IMR-90 (cell line): ENCODE results near the gene PTK7. TPM values are rescaled to one million over a fixed set of nuclear protein-coding genes. Genes with fewer than 3 reads are reported as not detected.

Experiments
- ATAC-seq: fragments of 200-7000 bp; cut with Tn5 transposase; 2 replicates; pipeline ENCODE4 v1.9.1; 2020; ENCODE audit warnings: low read depth, mild to moderate bottlenecking, moderate library complexity
- BruUV-seq: library from RNA; stranded (reverse); fragments of 400-500 nt; replicated peaks from 2 replicates; lab custom pipeline; 2021; lab: Mats Ljungman, UMichigan
- CTCF ChIA-PET: fragments of 300-600 bp; formaldehyde crosslinking; extraction: SDS; loops from one replicate; lab custom pipeline; 2021; ENCODE audit warnings: antibody characterized with exemption; lab: Yijun Ruan, JAX
- POLR2A ChIA-PET: fragments of 300-600 bp; sonication (Branson Sonifier 250); formaldehyde crosslinking; loops from one replicate; lab custom pipeline; 2022; ENCODE audit warnings: antibody characterized with exemption; ENCODE audit not compliant: unreplicated experiment; lab: Charles Lee
- DNase-seq: peaks from one replicate; pipeline ENCODE4 v3.0.0; 2013
- H2AFZ ChIP-seq: replicated peaks from 2 replicates; pipeline ENCODE3; 2013; ENCODE audit warnings: low read length, mild to moderate bottlenecking; ENCODE audit not compliant: poor library complexity
- H2AK5ac ChIP-seq: 2 replicates; pipeline ENCODE4 v1.6.1; 2013; ENCODE audit warnings: low read depth, low read length, inconsistent platforms
- H2AK9ac ChIP-seq: replicated peaks from 2 replicates; pipeline ENCODE3; 2013; ENCODE audit warnings: mild to moderate bottlenecking, low read depth, low read length, moderate library complexity; ENCODE audit not compliant: poor library complexity
- H2BK120ac ChIP-seq: 2 replicates; pipeline ENCODE4 v1.6.1; 2013; ENCODE audit warnings: low read depth, low read length, inconsistent platforms
- H2BK15ac ChIP-seq: 3 replicates; pipeline ENCODE4 v1.6.1; 2013; ENCODE audit warnings: low read depth, low read length, inconsistent platforms
- H2BK20ac ChIP-seq: 2 replicates; pipeline ENCODE4 v1.6.1; 2013; ENCODE audit warnings: low read depth, mild to moderate bottlenecking, inconsistent platforms, low read length, moderate library complexity
- H2BK5ac ChIP-seq: 2 replicates; pipeline ENCODE4 v1.6.1; 2013; ENCODE audit warnings: mild to moderate bottlenecking, low read depth, low read length, inconsistent platforms; ENCODE audit not compliant: poor library complexity, severe bottlenecking
- H3K14ac ChIP-seq: replicated peaks from 2 replicates; pipeline ENCODE4 v1.6.1; 2013; ENCODE audit warnings: low read depth, low read length, inconsistent platforms
- H3K18ac ChIP-seq: 2 replicates; pipeline ENCODE4 v1.6.1; 2013; ENCODE audit warnings: low read depth, low read length, control low read depth
- H3K23ac ChIP-seq: 2 replicates; pipeline ENCODE4 v1.6.1; 2013; ENCODE audit warnings: low read depth, low read length, inconsistent platforms
- H3K27ac ChIP-seq: 2 replicates; pipeline ENCODE4 v1.5.1; 2013; ENCODE audit warnings: mild to moderate bottlenecking, control low read depth, low read length; ENCODE audit not compliant: insufficient read depth
- H3K27me3 ChIP-seq: 2 replicates; pipeline ENCODE4 v1.6.1; 2013; ENCODE audit warnings: low read length; ENCODE audit not compliant: control insufficient read depth, insufficient read depth
- H3K36me3 ChIP-seq: 2 replicates; pipeline ENCODE4 v1.6.1; 2013; ENCODE audit warnings: low read length, mixed read lengths; ENCODE audit not compliant: control insufficient read depth, insufficient read depth
- H3K4ac ChIP-seq: 2 replicates; pipeline ENCODE4 v1.6.1; 2013; ENCODE audit warnings: low read depth, low read length, inconsistent platforms
- H3K4me1 ChIP-seq: 2 replicates; pipeline ENCODE4 v1.6.1; 2013; ENCODE audit warnings: low read length, mixed read lengths; ENCODE audit not compliant: control insufficient read depth, insufficient read depth
- H3K4me2 ChIP-seq: 2 replicates; pipeline ENCODE4 v1.6.1; 2013; ENCODE audit warnings: low read depth, mild to moderate bottlenecking, control low read depth, low read length, moderate library complexity
- H3K4me3 ChIP-seq: 2 replicates; pipeline ENCODE4 v1.5.1; 2013; ENCODE audit warnings: low read depth, mild to moderate bottlenecking, control low read depth, low read length, moderate library complexity; ENCODE audit not compliant: insufficient read depth
- H3K56ac ChIP-seq: 2 replicates; pipeline ENCODE4 v1.6.1; 2013; ENCODE audit warnings: low read length, inconsistent platforms; ENCODE audit not compliant: insufficient read depth; ENCODE audit errors: extremely low read depth
- H3K79me1 ChIP-seq, 2 experiments: 2 replicates each; pipeline ENCODE4 v1.6.1; 2013; ENCODE audit warnings: low read length in 2 of 2, inconsistent platforms in 1 of 2, low read depth in 1 of 2
- H3K9ac ChIP-seq: 2 replicates; pipeline ENCODE4 v1.6.1; 2013; ENCODE audit warnings: low read depth, low read length, control low read depth
- H3K9me1 ChIP-seq: 2 replicates; pipeline ENCODE4 v1.6.1; 2013; ENCODE audit warnings: low read length, inconsistent platforms; ENCODE audit not compliant: insufficient read depth
- H3K9me3 ChIP-seq: 2 replicates; pipeline ENCODE4 v1.6.1; 2013; ENCODE audit warnings: low read length; ENCODE audit not compliant: control insufficient read depth, insufficient read depth
- H4K20me1 ChIP-seq: 2 replicates; pipeline ENCODE4 v1.6.1; 2013; ENCODE audit warnings: low read length, inconsistent platforms; ENCODE audit not compliant: insufficient read depth
- H4K5ac ChIP-seq: 2 replicates; pipeline ENCODE4 v1.6.1; 2013; ENCODE audit warnings: mild to moderate bottlenecking, low read depth, low read length, control low read depth
- H4K8ac ChIP-seq, 2 experiments: 2 replicates each; pipeline ENCODE4 v1.6.1; 2013; ENCODE audit warnings: low read depth in 2 of 2, low read length in 2 of 2, control low read depth in 1 of 2, inconsistent platforms in 1 of 2
- H4K91ac ChIP-seq: 2 replicates; pipeline ENCODE4 v1.6.1; 2013; ENCODE audit warnings: low read depth, low read length, inconsistent platforms; ENCODE audit not compliant: insufficient read depth
- BHLHE40 ChIP-seq: fragments of 150-350 bp; IDR thresholded peaks from 2 replicates; pipeline ENCODE4 v1.6.1; 2016; ENCODE audit warnings: mild to moderate bottlenecking, low read depth, low read length
- CEBPB ChIP-seq: IDR thresholded peaks from 2 replicates; pipeline ENCODE4 v1.6.1; 2012; ENCODE audit warnings: low read depth, low read length, improper control_type of control experiment
- CHD1 ChIP-seq: IDR thresholded peaks from 2 replicates; pipeline ENCODE4 v1.6.1; 2012; ENCODE audit warnings: low read depth, low read length, improper control_type of control experiment
- ELK1 ChIP-seq: fragments of 150-350 bp; IDR thresholded peaks from 2 replicates; pipeline ENCODE4 v1.6.1; 2016; ENCODE audit warnings: low read depth, mild to moderate bottlenecking, low read length, moderate library complexity, borderline replicate concordance
- MXI1 ChIP-seq: IDR thresholded peaks from 2 replicates; pipeline ENCODE4 v1.6.1; 2012; ENCODE audit warnings: low read depth, mild to moderate bottlenecking, low read length, moderate library complexity, borderline replicate concordance
- NFE2L2 ChIP-seq: fragments of 150-350 bp; IDR thresholded peaks from 2 replicates; pipeline ENCODE4 v1.6.1; 2016; ENCODE audit warnings: low read depth, mild to moderate bottlenecking, low read length
- POLR2A ChIP-seq: IDR thresholded peaks from 2 replicates; pipeline ENCODE4 v1.6.1; 2012; ENCODE audit warnings: mild to moderate bottlenecking, low read depth, low read length
- RAD21 ChIP-seq: IDR thresholded peaks from 2 replicates; pipeline ENCODE4 v1.6.1; 2012; ENCODE audit warnings: low read length, improper control_type of control experiment
- RCOR1 ChIP-seq: IDR thresholded peaks from 2 replicates; pipeline ENCODE4 v1.6.1; 2012; ENCODE audit warnings: mild to moderate bottlenecking, low read length, improper control_type of control experiment; ENCODE audit not compliant: insufficient replicate concordance
- RFX5 ChIP-seq: IDR thresholded peaks from 2 replicates; pipeline ENCODE4 v1.8.0; 2012; ENCODE audit warnings: low read depth, mild to moderate bottlenecking, low read length, moderate library complexity
- SMC3 ChIP-seq: fragments of 150-350 bp; IDR thresholded peaks from 2 replicates; pipeline ENCODE4 v1.6.1; 2016; ENCODE audit warnings: low read depth, mild to moderate bottlenecking, antibody characterized with exemption, low read length, moderate library complexity
- USF2 ChIP-seq: fragments of 150-350 bp; IDR thresholded peaks from 2 replicates; pipeline ENCODE4 v1.6.1; 2017; ENCODE audit warnings: mild to moderate bottlenecking, antibody characterized with exemption, low read length, low read depth
- WGBS, 2 experiments: methylation state at CpG; one replicate each; pipeline versions ENCODE4 v1.1.5 to v1.1.7; 2013; ENCODE audit warnings: missing lambda C conversion rate in 2 of 2; ENCODE audit not compliant: insufficient read length in 1 of 2; ENCODE audit errors: extremely low coverage in 2 of 2; 5-methylcytosine and 5-hydroxymethylcytosine counted together
- dilution Hi-C: fragments of 300-500 bp; cut with HindIII; formaldehyde crosslinking; loops from one replicate; pipeline ENCODE4 v1.14.3; 2018; ENCODE audit warnings: low sequenced_read_pairs; ENCODE audit not compliant: unreplicated experiment
- in situ Hi-C: fragments of 300-500 bp; cut with MboI; formaldehyde crosslinking; loops from 3 replicates; pipeline ENCODE4 v1.14.3; 2019; ENCODE audit warnings: low sequenced_read_pairs, inconsistent platforms, mixed read lengths
- intact Hi-C: fragments of 100-400 bp; cut with micrococcal nuclease; formaldehyde crosslinking; loops from 2 replicates; pipeline ENCODE4 v1.10.0; 2022
- polyA plus RNA-seq, 3 experiments: library from polyadenylated mRNA; depleted of rRNA; stranded (reverse); fragments of >200 nt; gene quantifications; 2 replicates each; pipeline ENCODE4 v1.2.3, GENCODE V29; 2012; ENCODE audit warnings: low replicate concordance in 1 of 3
- total RNA-seq: library from RNA; depleted of rRNA; stranded (reverse); fragments of >200 nt; gene quantifications from 2 replicates; pipeline ENCODE4 v1.2.3, GENCODE V29; 2012

Gene PTK7
- total and polyA plus RNA-seq, 2 of the 4 experiments (the other 2 are of a cell fraction), result 47.1 to 142 TPM

- no peak overlapping the region for H2AFZ ChIP-seq
- in situ Hi-C loops (no loop called here), intact Hi-C loops (no loop called here), dilution Hi-C loops (no loop called here)
- H3K18ac ChIP-seq, result no peak overlapping the region
- H3K9me3 ChIP-seq, result no peaks in the 10 kb centered on the region
- H2AK9ac ChIP-seq, result no peak overlapping the region
- no peak overlapping the region for H3K14ac ChIP-seq
- ATAC-seq (no peak), DNase-seq (no peak)
- H3K9ac ChIP-seq, result no peak overlapping the region
- H2AK5ac ChIP-seq, result no peak overlapping the region
- POLR2A ChIA-PET, result no interaction called here
- no peaks in the 10 kb centered on the region for H4K20me1 ChIP-seq
- no peaks in the 10 kb centered on the region for H3K27me3 ChIP-seq
- H3K56ac ChIP-seq, result no peak overlapping the region
- no peak overlapping the region for H2BK15ac ChIP-seq
- no peak overlapping the region for H3K23ac ChIP-seq
- H2BK120ac ChIP-seq, result no peak overlapping the region
- H4K91ac ChIP-seq, result no peak overlapping the region
- CTCF ChIA-PET, result no interaction called here
- H3K79me1 ChIP-seq, result peaks cover 0 to 5% of the 10 kb centered on the region in 2 experiments; a peak in 1 of 4 replicates
- H3K4me3 ChIP-seq, result no peak overlapping the region
- H3K36me3 ChIP-seq, result peaks cover 73% of the 10 kb centered on the region
- WGBS, 2 experiments, result 100% methylated on average over 4 of the region's 9 CpGs; no CpG with 5 or more reads in 1 of the 2 experiments
- H2BK20ac ChIP-seq, result no peak overlapping the region
- TF ChIP-seq SMC3 (no peak), POLR2A (no peak), MXI1 (no peak), CEBPB (no peak), RAD21 (no peak), RFX5 (no peak), ELK1 (no peak), RCOR1 (no peak), NFE2L2 (no peak), USF2 (no peak), CHD1 (no peak), BHLHE40 (no peak)
- no peak overlapping the region for H3K4ac ChIP-seq
- H4K8ac ChIP-seq, result no peak overlapping the region
- no peak overlapping the region for H2BK5ac ChIP-seq
- no peak overlapping the region for H4K5ac ChIP-seq
- BruUV-seq, result no TSS peak
- H3K9me1 ChIP-seq, result no peaks in the 10 kb centered on the region
- H3K27ac ChIP-seq, result no peak overlapping the region
- no peaks in the 10 kb centered on the region for H3K4me1 ChIP-seq
- no peak overlapping the region for H3K4me2 ChIP-seq
Measured at GRCh38 chr6:43043310-43043709, 32.8 kb upstream of the PTK7 start.
